Stimulated activated naive B cell treated with anti-CD40 and anti-IgM and Interleukin-4, amounts not matched to agents 10 μg/mL and 1 μg/mL and 100 μg/mL, for 72 hours (primary cell): ENCODE measurements around the gene EPHB4.
"Not testable (repeated sequence)": the region's sequence is repeated elsewhere in the genome, so short reads cannot be mapped to it uniquely, and the experiment has no call there.

Experiments
- ATAC-seq, 2 donors: fragments of 150-1000 bp; cut with Tn5 transposase; replicated peaks; 2 replicates each; pipeline ENCODE4 v1.10.0; 2021; ENCODE audit warnings: moderate library complexity in 1 of 2
- DNase-seq: peaks from one replicate; pipeline ENCODE4 v3.0.0; 2021
- H3K27ac Mint-ChIP-seq: one replicate; pipeline ENCODE4 v1.8.0; 2022; ENCODE audit warnings: mild to moderate bottlenecking, mixed read lengths
- H3K27me3 Mint-ChIP-seq, 2 donors: one replicate each; pipeline ENCODE4 v1.8.0; 2022; ENCODE audit warnings: mixed read lengths in 2 of 2
- H3K36me3 Mint-ChIP-seq, 2 donors: one replicate each; pipeline ENCODE4 v1.8.0; 2022; ENCODE audit warnings: mixed read lengths in 2 of 2, mild to moderate bottlenecking in 1 of 2
- H3K4me1 Mint-ChIP-seq, 2 donors: one replicate each; pipeline ENCODE4 v1.8.0; 2022; ENCODE audit warnings: mixed read lengths in 2 of 2, mild to moderate bottlenecking in 1 of 2
- H3K4me3 Mint-ChIP-seq, 2 donors: one replicate each; pipeline ENCODE4 v1.8.0; 2022; ENCODE audit warnings: mild to moderate bottlenecking in 2 of 2, mixed read lengths in 2 of 2, moderate library complexity in 1 of 2
- H3K9me3 Mint-ChIP-seq, 2 donors: one replicate each; pipeline ENCODE4 v1.8.0; 2022; ENCODE audit warnings: mixed read lengths in 2 of 2, mild to moderate bottlenecking in 1 of 2

The EPHB4 gene

DNA sequence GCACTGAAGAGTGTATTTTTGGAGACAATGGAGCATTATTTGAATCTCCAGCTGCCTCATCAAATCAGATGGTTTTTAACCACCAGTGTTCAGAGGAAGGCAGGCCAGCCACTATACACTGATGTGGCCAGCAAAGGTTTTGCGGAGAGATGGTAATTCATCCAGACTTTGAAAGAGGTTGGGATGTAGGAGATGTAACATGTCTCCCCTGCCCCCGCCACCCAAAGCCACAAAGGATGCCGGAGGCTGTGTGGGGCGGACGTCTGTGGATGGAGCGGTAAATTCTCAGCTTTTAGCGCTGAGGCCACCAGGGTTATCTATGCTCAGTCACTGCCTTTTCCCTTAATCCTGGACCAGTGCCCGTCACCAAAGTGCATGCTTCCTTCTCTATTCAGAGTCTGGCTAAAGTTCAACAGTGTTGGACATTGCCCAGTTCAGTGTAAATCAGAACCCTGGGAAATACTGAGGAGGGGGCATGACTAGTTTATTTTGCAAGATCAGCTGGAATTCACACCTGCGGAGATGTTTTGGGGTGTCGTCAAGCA, 36.2 kb upstream of the EPHB4 start:
- Mint-ChIP-seq H3K36me3 (peaks cover 37 to 57% of the 10 kb centered on the region in 2 donors), H3K4me1 (peaks cover 21 to 37% of the 10 kb centered on the region in 2 donors), H3K27me3 (no peaks in the 10 kb centered on the region), H3K27ac (no peak overlapping the region), H3K9me3 (no peaks in the 10 kb centered on the region), H3K4me3 (no peak overlapping the region)
- ATAC-seq (no peak), DNase-seq (no peak)

DNA sequence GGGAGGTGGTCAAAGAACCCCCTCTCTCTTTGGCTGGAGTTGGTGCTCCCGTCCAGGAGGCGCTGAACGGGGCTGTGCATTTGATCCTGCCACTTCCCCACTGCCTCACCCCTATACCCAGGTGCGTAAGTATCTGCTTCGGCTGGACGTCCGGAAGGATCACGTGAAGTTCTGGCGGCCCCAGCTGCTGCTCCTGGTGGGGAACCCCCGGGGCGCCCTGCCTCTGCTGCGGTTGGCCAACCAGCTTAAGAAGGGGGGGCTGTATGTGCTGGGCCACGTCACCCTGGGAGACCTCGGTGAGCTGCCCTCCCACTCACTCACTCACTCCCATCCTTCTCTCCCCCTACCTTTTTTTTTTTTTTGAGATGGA, 34.3 kb upstream of the EPHB4 start:
- H3K27ac Mint-ChIP-seq: no peak overlapping the region
- no peaks in the 10 kb centered on the region for H3K9me3 Mint-ChIP-seq
- ATAC-seq (no peak), DNase-seq (no peak)
- peaks cover 8 to 25% of the 10 kb centered on the region in 2 donors for H3K4me1 Mint-ChIP-seq
- no peak overlapping the region for H3K4me3 Mint-ChIP-seq
- peaks cover 43 to 56% of the 10 kb centered on the region in 2 donors for H3K36me3 Mint-ChIP-seq
- no peaks in the 10 kb centered on the region for H3K27me3 Mint-ChIP-seq

DNA sequence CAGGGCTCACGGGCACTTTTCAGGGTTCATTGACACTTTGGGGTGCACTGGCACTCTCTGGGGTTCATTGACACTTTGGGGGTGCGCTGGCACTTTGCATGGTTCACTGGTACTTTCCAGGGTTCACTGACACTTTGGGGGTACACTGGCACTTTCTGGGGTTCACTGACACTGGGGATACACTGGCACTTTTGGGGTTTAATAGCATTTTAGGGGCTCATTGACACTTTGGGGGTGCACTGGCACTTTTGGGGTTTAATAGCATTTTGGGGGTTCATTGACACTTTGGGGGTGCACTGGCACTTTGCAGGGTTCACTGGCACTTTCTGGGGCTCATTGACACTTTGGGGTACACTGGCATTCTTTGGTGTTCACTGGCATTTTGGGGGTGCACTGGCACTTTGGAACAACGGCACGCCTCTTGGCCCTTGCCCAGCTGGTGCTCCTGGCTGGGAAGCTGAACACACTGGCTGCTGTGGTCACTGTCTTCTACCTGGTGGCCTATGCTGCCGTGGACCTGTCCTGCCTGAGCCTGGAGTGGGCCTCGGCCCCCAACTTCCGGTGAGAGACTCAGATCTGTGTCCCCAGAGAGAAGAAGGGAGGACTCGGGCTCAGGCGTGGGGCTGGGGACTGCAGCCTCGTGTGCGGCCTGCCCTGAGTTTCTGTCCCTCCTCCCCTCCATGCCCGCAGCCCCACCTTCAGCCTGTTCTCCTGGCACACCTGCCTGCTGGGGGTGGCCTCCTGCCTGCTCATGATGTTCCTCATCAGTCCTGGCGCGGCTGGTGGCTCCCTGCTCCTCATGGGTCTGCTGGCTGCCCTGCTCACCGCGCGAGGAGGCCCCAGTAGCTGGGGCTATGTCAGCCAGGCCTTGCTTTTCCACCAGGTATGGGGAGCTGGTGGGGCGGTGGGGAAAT, 33.6 kb upstream of the EPHB4 start:
- no peak overlapping the region for H3K27ac Mint-ChIP-seq
- H3K4me1 Mint-ChIP-seq: peaks cover 6 to 19% of the 10 kb centered on the region in 2 donors
- H3K27me3 Mint-ChIP-seq: no peaks in the 10 kb centered on the region

DNA sequence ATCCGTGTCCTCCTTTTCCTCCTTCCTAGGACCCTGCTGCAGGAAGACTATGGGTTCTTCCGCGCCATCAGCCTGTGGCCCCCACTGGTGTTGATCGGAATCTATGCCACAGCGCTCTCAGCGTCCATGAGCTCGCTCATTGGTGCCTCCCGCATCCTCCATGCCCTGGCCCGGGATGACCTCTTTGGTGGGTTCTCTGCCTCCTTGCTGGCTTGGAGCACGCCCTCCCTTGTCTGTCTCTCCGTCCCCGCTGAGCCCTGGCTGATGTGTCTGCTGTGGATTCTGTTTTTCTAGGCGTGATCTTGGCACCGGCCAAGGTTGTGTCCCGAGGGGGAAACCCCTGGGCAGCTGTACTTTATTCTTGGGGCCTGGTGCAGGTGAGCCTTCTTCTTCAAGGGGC, 32.5 kb upstream of the EPHB4 start:
- Mint-ChIP-seq H3K4me1 (peaks cover 11 to 20% of the 10 kb centered on the region in 2 donors), H3K27ac (no peak overlapping the region), H3K27me3 (no peaks in the 10 kb centered on the region), H3K36me3 (peaks cover 51 to 66% of the 10 kb centered on the region in 2 donors), H3K9me3 (no peaks in the 10 kb centered on the region), H3K4me3 (no peak overlapping the region)
- ATAC-seq (no peak), DNase-seq (no peak)

More for the DNA sequence above, 33.6 kb upstream of the EPHB4 start:
- Mint-ChIP-seq H3K9me3 (no peaks in the 10 kb centered on the region), H3K4me3 (no peak overlapping the region), H3K36me3 (peaks cover 43 to 57% of the 10 kb centered on the region in 2 donors)
- DNase-seq: no peak
- no peak for ATAC-seq

DNA sequence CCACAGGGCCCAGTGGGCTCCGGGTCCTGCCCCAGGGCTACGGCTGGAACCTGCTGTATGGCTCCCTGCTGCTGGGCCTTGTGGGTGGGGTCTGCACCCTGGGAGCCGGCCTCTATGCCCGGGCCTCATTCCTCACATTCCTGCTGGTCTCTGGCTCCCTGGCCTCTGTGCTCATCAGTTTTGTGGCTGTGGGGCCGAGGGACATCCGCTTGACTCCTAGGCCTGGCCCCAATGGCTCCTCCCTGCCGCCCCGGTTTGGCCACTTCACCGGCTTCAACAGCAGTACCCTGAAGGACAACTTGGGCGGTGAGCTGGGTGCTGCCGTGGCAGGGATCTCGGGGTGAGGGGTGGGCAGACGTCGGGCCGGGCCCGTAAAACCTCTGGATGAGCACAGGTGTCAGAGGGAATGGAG, 29.6 kb upstream of the EPHB4 start:
- Mint-ChIP-seq H3K4me3 (no peak overlapping the region), H3K36me3 (peaks cover 40 to 48% of the 10 kb centered on the region in 2 donors), H3K4me1 (peaks cover 24 to 48% of the 10 kb centered on the region in 2 donors), H3K27me3 (no peaks in the 10 kb centered on the region), H3K27ac (no peak overlapping the region), H3K9me3 (no peaks in the 10 kb centered on the region)
- ATAC-seq (no peak), DNase-seq (no peak)

DNA sequence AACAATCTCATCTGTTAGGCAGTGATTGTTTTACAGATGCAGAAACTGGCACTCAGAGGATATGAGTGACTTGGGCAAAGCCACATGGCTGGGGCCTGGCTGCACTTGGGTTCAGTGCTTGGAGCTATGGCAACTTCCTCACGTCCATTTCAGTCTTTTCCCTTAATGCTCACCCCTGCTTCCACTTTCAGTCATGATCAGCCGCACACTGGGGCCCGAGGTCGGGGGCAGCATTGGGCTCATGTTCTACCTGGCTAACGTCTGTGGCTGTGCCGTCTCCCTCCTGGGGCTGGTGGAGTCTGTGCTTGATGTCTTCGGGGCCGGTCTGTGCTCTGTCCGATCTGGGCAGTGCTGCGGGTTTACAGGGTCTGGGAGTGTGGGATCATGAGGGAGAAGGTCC, 28.2 kb upstream of the EPHB4 start:
- ATAC-seq (no peak), DNase-seq (no peak)
- H3K36me3 Mint-ChIP-seq: peaks cover 34 to 41% of the 10 kb centered on the region in 2 donors
- H3K9me3 Mint-ChIP-seq: no peaks in the 10 kb centered on the region
- H3K27me3 Mint-ChIP-seq: no peaks in the 10 kb centered on the region
- peaks cover 26 to 50% of the 10 kb centered on the region in 2 donors for H3K4me1 Mint-ChIP-seq
- H3K27ac Mint-ChIP-seq: no peak overlapping the region
- H3K4me3 Mint-ChIP-seq: no peak overlapping the region

DNA sequence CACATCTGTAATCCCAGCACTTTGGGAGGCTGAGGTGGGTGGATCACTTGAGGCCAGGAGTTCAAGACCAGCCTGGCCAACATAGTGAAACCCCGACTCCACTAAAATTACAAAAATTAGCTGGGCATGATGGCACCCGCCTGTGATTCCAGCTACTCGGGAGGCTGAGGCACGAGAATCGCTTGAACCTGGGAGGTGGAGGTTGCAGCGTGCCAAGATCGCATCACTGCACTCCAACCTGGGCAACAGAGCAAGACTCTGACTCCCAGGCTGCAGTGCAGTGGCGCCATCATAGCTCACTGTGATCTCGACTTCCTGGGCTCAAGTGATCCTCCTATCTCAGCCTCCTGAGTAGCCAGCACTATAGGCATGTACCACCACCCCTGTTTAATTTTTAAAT, 27.6 kb upstream of the EPHB4 start:
- ATAC-seq, H3K27ac Mint-ChIP-seq, H3K9me3 Mint-ChIP-seq, DNase-seq, H3K27me3 Mint-ChIP-seq, H3K4me3 Mint-ChIP-seq: not testable (repeated sequence)
- Mint-ChIP-seq H3K4me1 (peaks cover 24 to 49% of the 10 kb centered on the region in 2 donors), H3K36me3 (peaks cover 30 to 35% of the 10 kb centered on the region in 2 donors)

DNA sequence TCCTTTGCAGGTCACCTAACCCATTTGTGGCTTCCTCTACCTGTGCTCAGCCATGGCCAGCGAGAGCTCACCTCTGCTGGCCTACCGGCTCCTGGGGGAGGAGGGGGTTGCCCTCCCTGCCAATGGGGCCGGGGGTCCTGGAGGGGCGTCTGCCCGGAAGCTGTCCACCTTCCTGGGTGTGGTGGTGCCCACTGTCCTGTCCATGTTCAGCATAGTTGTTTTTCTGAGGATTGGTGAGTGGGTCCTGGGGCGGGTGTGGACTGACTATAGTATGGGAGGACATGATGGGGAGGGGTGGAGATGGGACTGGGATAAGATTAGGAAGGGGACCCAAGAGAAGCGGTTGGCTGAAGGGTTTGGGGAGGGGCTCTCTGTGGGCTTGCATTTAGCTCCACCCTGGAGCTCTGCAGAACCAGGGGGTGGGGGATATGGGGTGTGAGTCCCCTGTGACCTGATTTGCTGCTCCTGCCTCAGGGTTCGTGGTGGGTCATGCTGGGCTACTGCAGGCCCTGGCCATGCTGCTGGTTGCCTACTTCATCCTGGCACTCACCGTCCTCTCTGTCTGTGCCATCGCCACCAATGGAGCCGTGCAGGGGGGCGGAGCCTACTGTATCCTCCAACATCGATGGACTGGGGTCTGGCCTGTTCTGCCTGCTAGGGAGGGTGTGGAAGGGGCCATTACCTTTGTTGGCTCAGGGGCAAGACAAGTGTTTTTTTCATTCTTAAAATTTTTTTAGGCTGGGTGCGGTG, 27.0 kb upstream of the EPHB4 start:
- Mint-ChIP-seq H3K9me3 (no peaks in the 10 kb centered on the region), H3K36me3 (peaks cover 24 to 30% of the 10 kb centered on the region in 2 donors), H3K4me3 (peak overlapping the region; percentile 47 to 91), H3K4me1 (peaks cover 22 to 44% of the 10 kb centered on the region in 2 donors), H3K27ac (peak overlapping the region; percentile 37), H3K27me3 (no peaks in the 10 kb centered on the region)
- no peak for ATAC-seq
- no peak for DNase-seq

DNA sequence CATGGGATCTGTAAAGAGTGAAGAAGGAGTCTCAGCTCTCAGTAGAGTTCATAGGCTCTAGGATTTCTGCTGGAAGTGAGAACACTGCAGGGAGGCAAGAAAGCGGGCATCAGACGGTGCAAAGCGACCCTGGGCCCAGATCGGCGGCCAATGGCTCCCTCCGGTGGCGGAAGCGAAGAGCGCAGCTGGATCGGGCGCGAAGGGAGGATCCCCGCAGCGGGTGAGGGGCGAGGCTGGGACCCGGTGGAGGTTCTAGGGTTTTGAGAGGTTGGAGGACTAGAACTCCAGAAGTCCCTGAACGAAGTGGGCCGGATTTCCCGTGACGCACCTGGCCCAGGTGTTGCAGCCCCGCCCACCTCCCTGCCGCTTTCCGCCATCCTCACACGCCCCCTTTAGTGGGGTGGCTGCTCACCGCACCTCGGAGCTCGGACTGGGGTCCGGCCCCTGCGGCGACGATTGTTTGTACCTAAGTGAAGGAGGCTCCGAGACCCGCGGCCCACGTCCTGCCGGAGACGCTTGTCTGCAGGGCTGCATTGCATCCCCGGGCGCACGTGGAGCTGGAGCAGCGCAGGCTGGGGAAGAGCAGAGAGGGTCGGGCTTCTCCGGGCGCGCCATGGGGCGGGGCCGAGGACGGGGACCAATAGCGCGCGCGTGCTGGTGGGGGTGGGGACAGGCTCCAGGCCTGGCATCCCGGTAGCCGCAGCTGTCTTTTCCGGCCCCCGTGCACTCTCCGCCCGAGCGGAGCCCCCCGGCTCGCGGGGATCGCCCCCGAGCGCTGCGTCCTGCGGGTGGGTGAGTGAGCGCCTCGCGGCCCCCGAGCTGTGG, 24.9 kb upstream of the EPHB4 start, which contains the start of gene SLC12A9:
SLC12A9 (plus strand) TSS at position 666 of the 825 bp plus-strand sequence. CDS start 1,485 bp downstream, outside the sequence.
- Mint-ChIP-seq H3K27me3 (no peaks in the 10 kb centered on the region), H3K4me3 (peak within 1 kb of the TSS; percentile 91 to 100), H3K36me3 (peaks cover 19 to 22% of the 10 kb centered on the region in 2 donors), H3K9me3 (no peaks in the 10 kb centered on the region), H3K27ac (peak within 1 kb of the TSS; percentile 89), H3K4me1 (peaks cover 22 to 44% of the 10 kb centered on the region in 2 donors)
- DNase-seq (peak; percentile 82), ATAC-seq (peak; percentile 95)

DNA sequence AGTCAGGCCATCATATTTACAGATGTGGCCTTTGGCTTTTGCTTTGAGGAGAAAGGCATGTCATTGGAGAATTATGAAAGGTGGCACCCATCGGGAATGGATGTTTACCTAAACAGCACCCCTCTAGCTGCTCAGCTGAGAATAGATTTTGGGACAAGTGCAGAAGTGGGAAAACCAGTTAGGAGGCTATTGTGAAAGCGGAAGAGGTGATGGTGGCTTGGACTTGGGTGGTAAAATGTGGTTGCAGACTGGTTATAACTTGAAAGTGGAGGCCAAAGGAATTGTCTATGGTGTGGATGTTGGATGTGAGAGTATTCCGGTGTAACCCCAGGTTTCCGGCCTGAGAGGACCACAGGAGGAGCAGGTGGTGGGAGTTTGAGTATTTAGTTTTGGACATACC, 20.0 kb upstream of the EPHB4 start:
- peaks cover 3 to 4% of the 10 kb centered on the region in 2 donors for H3K36me3 Mint-ChIP-seq
- H3K9me3 Mint-ChIP-seq: no peaks in the 10 kb centered on the region
- peaks cover 4 to 7% of the 10 kb centered on the region in 2 donors for H3K4me1 Mint-ChIP-seq
- DNase-seq (no peak), ATAC-seq (no peak)
- H3K4me3 Mint-ChIP-seq: no peak overlapping the region
- H3K27me3 Mint-ChIP-seq: no peaks in the 10 kb centered on the region
- no peak overlapping the region for H3K27ac Mint-ChIP-seq

DNA sequence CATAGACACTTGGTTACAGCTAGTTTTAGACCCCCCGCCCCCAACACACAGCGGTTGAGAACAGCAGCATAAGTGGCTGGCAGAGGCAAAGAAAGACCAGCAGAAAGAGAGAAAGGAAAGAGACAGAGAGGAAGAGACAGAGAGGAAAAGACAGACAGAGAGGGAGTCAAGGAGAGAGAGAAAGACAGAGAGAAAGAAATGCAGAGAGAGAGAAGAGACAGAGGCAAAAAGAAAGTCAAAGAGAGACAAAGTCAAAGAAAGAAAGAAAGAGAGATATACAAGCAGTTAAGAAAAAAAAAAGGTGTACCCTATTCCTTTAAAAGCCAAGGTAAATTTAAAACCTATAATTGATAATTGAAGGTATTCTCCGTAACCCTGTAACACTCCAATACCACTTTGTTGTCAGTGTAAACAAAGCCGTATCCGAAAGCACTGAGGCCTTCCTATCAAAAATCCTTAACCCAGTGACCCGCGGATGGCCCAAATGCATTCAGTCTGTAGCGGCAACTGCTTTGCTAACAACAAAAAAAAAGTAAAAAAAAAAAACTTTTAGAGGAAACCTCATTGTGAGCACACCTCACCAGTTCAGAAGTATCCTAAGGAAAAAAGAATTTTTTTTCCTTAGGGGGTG, 13.3 kb upstream of the EPHB4 start:
- DNase-seq: no peak
- H3K9me3 Mint-ChIP-seq: no peaks in the 10 kb centered on the region

DNA sequence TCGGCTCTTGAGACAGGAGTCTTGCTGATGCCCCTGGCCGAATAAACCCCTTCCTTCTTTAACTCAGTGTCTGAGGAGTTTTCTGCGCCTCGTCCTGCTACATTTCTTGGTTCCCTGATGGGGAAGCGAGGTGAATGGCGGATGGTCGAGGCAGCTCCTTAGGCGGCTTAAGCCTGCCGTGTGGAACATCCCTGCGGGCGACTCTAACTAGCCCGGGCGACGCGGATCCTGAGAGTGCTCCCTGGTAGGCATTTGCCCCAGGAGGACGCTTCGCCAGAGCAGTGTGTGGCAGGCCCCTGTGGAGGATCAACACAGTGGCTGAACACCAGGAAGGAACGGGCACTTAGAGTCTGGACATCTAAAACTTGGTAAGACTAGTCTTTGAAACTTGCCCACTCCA, 12.0 kb upstream of the EPHB4 start:
- no peak overlapping the region for H3K27ac Mint-ChIP-seq
- H3K4me1 Mint-ChIP-seq: peaks cover 11 to 21% of the 10 kb centered on the region in 2 donors
- no peaks in the 10 kb centered on the region for H3K27me3 Mint-ChIP-seq
- H3K4me3 Mint-ChIP-seq: no peak overlapping the region
- H3K36me3 Mint-ChIP-seq: peaks cover 0 to 1% of the 10 kb centered on the region in 2 donors
- H3K9me3 Mint-ChIP-seq: no peaks in the 10 kb centered on the region
- DNase-seq (no peak), ATAC-seq (no peak)

More for the DNA sequence above, 13.3 kb upstream of the EPHB4 start:
- Mint-ChIP-seq H3K27ac (no peak overlapping the region), H3K4me1 (peaks cover 10 to 18% of the 10 kb centered on the region in 2 donors), H3K36me3 (peaks cover 0 to 1% of the 10 kb centered on the region in 2 donors), H3K27me3 (no peaks in the 10 kb centered on the region), H3K4me3 (no peak overlapping the region)
- ATAC-seq: no peak

DNA sequence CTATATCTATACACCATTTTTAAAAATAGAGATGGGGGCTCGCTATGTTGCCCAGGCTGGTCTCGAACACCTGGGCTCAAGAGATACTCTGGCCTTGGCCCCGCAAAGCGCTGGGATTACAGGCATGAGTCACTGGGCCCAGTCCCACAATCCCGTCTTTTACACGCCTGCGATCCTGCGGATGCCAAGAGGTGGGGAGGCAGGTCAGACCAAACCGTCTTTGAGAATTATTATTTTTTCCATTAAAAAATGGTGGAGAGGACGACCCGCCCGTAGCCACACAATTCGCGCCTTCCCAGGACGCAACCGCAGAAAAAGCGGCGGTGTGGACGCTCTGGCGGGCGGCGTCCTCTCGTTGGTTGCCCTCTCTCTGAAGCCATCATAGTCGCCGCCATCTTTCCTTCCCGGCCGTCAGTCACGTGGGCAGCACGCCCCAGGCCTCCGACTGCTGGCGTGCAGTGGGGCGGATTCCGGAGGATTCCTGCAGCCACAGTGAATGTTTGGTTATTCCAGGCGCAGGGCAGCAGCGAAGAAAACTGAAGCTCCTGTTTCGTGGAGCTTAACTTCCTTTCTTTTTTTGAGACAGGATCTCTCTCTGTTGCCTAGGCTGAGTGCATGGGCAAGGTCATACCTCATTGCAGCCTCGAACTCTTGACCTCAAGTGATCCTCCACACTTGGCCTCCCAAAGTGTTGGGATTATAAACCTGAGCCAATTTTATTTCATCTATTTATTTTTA, 9.9 kb upstream of the EPHB4 start:
- Mint-ChIP-seq H3K4me1 (peaks cover 11 to 21% of the 10 kb centered on the region in 2 donors), H3K36me3 (peaks cover 0 to 1% of the 10 kb centered on the region in 2 donors), H3K27ac (peak overlapping the region; percentile 89), H3K9me3 (no peaks in the 10 kb centered on the region), H3K27me3 (no peaks in the 10 kb centered on the region), H3K4me3 (peak overlapping the region; percentile 78 to 88)
- peak; percentile 71 for DNase-seq
- peak; percentile 98 to 99 for ATAC-seq
